HepG2 (cell line): Measurements from ENCODE around the gene LILRB3. TPM values are rescaled to one million over a fixed set of nuclear protein-coding genes. Genes with fewer than 3 reads are reported as not detected.

Source experiments
- AKAP8 ChIP-seq: sonication (generic); formaldehyde crosslinking; IDR thresholded peaks from 2 replicates; pipeline ENCODE4 v1.5.1; 2020; ENCODE audit warnings: mild to moderate bottlenecking, missing genetic modification reagents
- HMG20A ChIP-seq: IDR thresholded peaks from 2 replicates; pipeline ENCODE4 v1.6.1; 2016; ENCODE audit warnings: borderline replicate concordance
- HOXD1 ChIP-seq: sonication (generic); formaldehyde crosslinking; IDR thresholded peaks from 2 replicates; pipeline ENCODE4 v1.5.0; 2020; ENCODE audit warnings: missing genetic modification reagents
- MIER2 ChIP-seq: IDR thresholded peaks from 2 replicates; pipeline ENCODE4 v1.6.1; 2016; ENCODE audit warnings: missing biosample characterization, missing genetic modification reagents
- NPAS2 ChIP-seq: sonication (generic); formaldehyde crosslinking; IDR thresholded peaks from 2 replicates; pipeline ENCODE4 v1.8.0; 2022; ENCODE audit warnings: mild to moderate bottlenecking, missing genetic modification reagents, borderline replicate concordance
- RBFOX2 ChIP-seq: fragments of 200-400 bp; formaldehyde crosslinking; IDR thresholded peaks from 2 replicates; pipeline ENCODE4 v1.6.1; 2017; ENCODE audit warnings: low read depth, mild to moderate bottlenecking, low read length
- SOX5 ChIP-seq: IDR thresholded peaks from 2 replicates; pipeline ENCODE4 v1.6.1; 2016; ENCODE audit warnings: borderline replicate concordance
- ZBTB38 ChIP-seq: sonication (generic); formaldehyde crosslinking; IDR thresholded peaks from 2 replicates; pipeline ENCODE4 v1.5.1; 2020; ENCODE audit warnings: mild to moderate bottlenecking, missing genetic modification reagents
- ZNF557 ChIP-seq: sonication (generic); formaldehyde crosslinking; IDR thresholded peaks from 2 replicates; pipeline ENCODE4 v1.4.0; 2020; ENCODE audit warnings: missing genetic modification reagents
- ZNF616 ChIP-seq: sonication (generic); formaldehyde crosslinking; IDR thresholded peaks from 2 replicates; pipeline ENCODE4 v1.5.0; 2020; ENCODE audit warnings: low read depth, mild to moderate bottlenecking, missing genetic modification reagents
- ZSCAN29 ChIP-seq: sonication (generic); formaldehyde crosslinking; conservative IDR thresholded peaks from 2 replicates; pipeline ENCODE4 v1.4.0; 2020; ENCODE audit warnings: mild to moderate bottlenecking, missing genetic modification reagents
- polyA plus RNA-seq, 8 experiments: library from polyadenylated mRNA; depleted of rRNA in 3 of 8; stranded (reverse) in 7 of 8; unstranded in 1 of 8; fragments of >200 nt; fragmentation: Illumina TruSeq in 4 of 8; extraction: Trizol in 4 of 8; gene quantifications; 2 replicates each; pipeline versions ENCODE4 v1.2.1 to v1.2.3, GENCODE V29; 2011 to 2016; ENCODE audit warnings: low read depth in 4 of 8, missing spikeins in 1 of 8, mixed read lengths in 1 of 8; ENCODE audit not compliant: insufficient read depth in 1 of 8
- total RNA-seq, 5 experiments: library from RNA; depleted of rRNA; stranded (reverse); fragments of >200 nt; fragmentation: Illumina TruSeq; extraction: Trizol; gene quantifications; 2 replicates each; pipeline ENCODE4 v1.2.3, GENCODE V29; 2016; ENCODE audit warnings: low read depth in 1 of 5
- TF ChIP-seq, protein P1 (sequence below): sonication (generic); formaldehyde crosslinking; IDR thresholded peaks from 2 replicates; pipeline ENCODE4 v1.4.0; 2020; ENCODE audit warnings: missing genetic modification reagents
- TF ChIP-seq, protein P2 (sequence below): sonication (generic); formaldehyde crosslinking; IDR thresholded peaks from 2 replicates; pipeline ENCODE4 v1.4.0; 2020; ENCODE audit warnings: missing genetic modification reagents
- TF ChIP-seq, protein P3 (sequence below): sonication (generic); formaldehyde crosslinking; IDR thresholded peaks from 2 replicates; pipeline ENCODE4 v1.5.0; 2020; ENCODE audit warnings: mild to moderate bottlenecking, missing genetic modification reagents, moderate library complexity
- TF ChIP-seq, protein P4 (sequence below): fragments of 450-650 bp; IDR thresholded peaks from 2 replicates; pipeline ENCODE4 v1.6.1; 2016
- TF ChIP-seq, protein P5 (sequence below): sonication (generic); formaldehyde crosslinking; IDR thresholded peaks from 2 replicates; pipeline ENCODE4 v1.5.1; 2020; ENCODE audit warnings: missing genetic modification reagents, mild to moderate bottlenecking, borderline replicate concordance

Gene LILRB3
- total and polyA plus RNA-seq, 2 of the 13 experiments (the other 11 are each of a cell fraction or from before 2014, with no cell fraction given) = 0.22 TPM; not detected in 1

DNA sequence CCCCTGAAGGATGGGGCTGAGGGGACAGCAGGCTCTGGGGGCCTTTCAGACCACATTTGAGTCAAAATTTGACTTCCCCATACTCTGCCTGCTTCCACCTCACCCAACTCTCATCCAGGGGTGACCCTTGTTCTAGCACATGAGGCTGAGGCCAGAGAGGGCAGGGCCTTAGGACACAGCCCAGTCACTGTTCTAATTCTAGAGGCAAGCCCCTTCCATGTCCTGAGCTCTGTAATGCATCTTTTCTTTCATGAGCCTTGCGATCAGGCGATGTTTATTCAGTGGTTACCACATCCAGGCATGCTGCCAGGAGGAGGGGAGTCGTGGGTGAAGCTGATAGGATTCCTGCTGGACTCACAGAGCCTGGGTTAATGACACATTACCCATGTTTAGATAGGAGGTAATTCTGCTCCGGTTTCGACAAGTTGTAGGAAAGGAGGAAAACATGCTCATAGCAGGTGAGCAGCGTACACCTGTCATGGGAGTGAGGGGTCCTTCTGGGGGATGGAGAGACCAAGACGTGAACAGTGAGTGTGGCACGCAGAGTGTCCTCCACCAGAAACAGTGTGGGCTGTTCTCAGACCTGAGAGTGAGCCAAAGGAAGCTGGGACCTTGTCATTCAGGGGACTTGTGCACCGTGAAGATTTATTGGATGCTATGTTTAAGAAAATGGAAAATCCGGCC, 12.9 kb downstream of the LILRB3 start (continued):
- TF ChIP-seq, protein P1, sequence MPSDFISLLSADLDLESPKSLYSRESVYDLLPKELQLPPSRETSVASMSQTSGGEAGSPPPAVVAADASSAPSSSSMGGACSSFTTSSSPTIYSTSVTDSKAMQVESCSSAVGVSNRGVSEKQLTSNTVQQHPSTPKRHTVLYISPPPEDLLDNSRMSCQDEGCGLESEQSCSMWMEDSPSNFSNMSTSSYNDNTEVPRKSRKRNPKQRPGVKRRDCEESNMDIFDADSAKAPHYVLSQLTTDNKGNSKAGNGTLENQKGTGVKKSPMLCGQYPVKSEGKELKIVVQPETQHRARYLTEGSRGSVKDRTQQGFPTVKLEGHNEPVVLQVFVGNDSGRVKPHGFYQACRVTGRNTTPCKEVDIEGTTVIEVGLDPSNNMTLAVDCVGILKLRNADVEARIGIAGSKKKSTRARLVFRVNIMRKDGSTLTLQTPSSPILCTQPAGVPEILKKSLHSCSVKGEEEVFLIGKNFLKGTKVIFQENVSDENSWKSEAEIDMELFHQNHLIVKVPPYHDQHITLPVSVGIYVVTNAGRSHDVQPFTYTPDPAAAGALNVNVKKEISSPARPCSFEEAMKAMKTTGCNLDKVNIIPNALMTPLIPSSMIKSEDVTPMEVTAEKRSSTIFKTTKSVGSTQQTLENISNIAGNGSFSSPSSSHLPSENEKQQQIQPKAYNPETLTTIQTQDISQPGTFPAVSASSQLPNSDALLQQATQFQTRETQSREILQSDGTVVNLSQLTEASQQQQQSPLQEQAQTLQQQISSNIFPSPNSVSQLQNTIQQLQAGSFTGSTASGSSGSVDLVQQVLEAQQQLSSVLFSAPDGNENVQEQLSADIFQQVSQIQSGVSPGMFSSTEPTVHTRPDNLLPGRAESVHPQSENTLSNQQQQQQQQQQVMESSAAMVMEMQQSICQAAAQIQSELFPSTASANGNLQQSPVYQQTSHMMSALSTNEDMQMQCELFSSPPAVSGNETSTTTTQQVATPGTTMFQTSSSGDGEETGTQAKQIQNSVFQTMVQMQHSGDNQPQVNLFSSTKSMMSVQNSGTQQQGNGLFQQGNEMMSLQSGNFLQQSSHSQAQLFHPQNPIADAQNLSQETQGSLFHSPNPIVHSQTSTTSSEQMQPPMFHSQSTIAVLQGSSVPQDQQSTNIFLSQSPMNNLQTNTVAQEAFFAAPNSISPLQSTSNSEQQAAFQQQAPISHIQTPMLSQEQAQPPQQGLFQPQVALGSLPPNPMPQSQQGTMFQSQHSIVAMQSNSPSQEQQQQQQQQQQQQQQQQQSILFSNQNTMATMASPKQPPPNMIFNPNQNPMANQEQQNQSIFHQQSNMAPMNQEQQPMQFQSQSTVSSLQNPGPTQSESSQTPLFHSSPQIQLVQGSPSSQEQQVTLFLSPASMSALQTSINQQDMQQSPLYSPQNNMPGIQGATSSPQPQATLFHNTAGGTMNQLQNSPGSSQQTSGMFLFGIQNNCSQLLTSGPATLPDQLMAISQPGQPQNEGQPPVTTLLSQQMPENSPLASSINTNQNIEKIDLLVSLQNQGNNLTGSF (CRISPR knock-in tag) = no peak
- TF ChIP-seq HOXD1 (CRISPR knock-in tag) = no peak; the same call in 1 of the 2 replicates
- TF ChIP-seq MIER2 (CRISPR knock-in tag) = peak; percentile 37; the same call in 1 of the 2 replicates
- no peak for TF ChIP-seq AKAP8 (CRISPR knock-in tag)
- TF ChIP-seq HMG20A (CRISPR knock-in tag) = peak; percentile 79; the same call in 1 of the 2 replicates
- TF ChIP-seq, protein P2, sequence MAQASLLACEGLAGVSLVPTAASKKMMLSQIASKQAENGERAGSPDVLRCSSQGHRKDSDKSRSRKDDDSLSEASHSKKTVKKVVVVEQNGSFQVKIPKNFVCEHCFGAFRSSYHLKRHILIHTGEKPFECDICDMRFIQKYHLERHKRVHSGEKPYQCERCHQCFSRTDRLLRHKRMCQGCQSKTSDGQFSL (CRISPR knock-in tag) = no peak; the same call in 1 of the 2 replicates
- peak; percentile 68; the same call in 1 of the 2 replicates for TF ChIP-seq SOX5 (CRISPR knock-in tag)
- no peak for TF ChIP-seq ZNF557 (CRISPR knock-in tag)
- TF ChIP-seq, protein P3, sequence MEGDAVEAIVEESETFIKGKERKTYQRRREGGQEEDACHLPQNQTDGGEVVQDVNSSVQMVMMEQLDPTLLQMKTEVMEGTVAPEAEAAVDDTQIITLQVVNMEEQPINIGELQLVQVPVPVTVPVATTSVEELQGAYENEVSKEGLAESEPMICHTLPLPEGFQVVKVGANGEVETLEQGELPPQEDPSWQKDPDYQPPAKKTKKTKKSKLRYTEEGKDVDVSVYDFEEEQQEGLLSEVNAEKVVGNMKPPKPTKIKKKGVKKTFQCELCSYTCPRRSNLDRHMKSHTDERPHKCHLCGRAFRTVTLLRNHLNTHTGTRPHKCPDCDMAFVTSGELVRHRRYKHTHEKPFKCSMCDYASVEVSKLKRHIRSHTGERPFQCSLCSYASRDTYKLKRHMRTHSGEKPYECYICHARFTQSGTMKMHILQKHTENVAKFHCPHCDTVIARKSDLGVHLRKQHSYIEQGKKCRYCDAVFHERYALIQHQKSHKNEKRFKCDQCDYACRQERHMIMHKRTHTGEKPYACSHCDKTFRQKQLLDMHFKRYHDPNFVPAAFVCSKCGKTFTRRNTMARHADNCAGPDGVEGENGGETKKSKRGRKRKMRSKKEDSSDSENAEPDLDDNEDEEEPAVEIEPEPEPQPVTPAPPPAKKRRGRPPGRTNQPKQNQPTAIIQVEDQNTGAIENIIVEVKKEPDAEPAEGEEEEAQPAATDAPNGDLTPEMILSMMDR (CRISPR knock-in tag) = no peak
- TF ChIP-seq ZNF616 (CRISPR knock-in tag) = no peak
- no peak for TF ChIP-seq ZBTB38 (CRISPR knock-in tag)
- TF ChIP-seq, protein P4, sequence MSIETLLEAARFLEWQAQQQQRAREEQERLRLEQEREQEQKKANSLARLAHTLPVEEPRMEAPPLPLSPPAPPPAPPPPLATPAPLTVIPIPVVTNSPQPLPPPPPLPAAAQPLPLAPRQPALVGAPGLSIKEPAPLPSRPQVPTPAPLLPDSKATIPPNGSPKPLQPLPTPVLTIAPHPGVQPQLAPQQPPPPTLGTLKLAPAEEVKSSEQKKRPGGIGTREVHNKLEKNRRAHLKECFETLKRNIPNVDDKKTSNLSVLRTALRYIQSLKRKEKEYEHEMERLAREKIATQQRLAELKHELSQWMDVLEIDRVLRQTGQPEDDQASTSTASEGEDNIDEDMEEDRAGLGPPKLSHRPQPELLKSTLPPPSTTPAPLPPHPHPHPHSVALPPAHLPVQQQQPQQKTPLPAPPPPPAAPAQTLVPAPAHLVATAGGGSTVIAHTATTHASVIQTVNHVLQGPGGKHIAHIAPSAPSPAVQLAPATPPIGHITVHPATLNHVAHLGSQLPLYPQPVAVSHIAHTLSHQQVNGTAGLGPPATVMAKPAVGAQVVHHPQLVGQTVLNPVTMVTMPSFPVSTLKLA = peak; percentile 43; the same call in 1 of the 2 replicates
- TF ChIP-seq, protein P5, sequence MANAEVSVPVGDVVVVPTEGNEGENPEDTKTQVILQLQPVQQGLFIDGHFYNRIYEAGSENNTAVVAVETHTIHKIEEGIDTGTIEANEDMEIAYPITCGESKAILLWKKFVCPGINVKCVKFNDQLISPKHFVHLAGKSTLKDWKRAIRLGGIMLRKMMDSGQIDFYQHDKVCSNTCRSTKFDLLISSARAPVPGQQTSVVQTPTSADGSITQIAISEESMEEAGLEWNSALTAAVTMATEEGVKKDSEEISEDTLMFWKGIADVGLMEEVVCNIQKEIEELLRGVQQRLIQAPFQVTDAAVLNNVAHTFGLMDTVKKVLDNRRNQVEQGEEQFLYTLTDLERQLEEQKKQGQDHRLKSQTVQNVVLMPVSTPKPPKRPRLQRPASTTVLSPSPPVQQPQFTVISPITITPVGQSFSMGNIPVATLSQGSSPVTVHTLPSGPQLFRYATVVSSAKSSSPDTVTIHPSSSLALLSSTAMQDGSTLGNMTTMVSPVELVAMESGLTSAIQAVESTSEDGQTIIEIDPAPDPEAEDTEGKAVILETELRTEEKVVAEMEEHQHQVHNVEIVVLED (CRISPR knock-in tag) = no peak
- TF ChIP-seq ZSCAN29 (CRISPR knock-in tag) = 0 out of 2 replicates have a peak, but pooled peaks have one; percentile 85
- no peak for TF ChIP-seq RBFOX2
- TF ChIP-seq NPAS2 (CRISPR knock-in tag) = no peak
